Stimulated activated CD4-positive, alpha-beta T cell treated with anti-CD3 and anti-CD28 coated beads, Interleukin-12 subunit alpha, Interleukin-12 subunit beta, amount 100 ng/mL, for 24 hours (primary cell): Measurements from ENCODE around the gene CIDEB.

Source experiments
- DNase-seq, 2 experiments: peaks; one replicate each; pipeline ENCODE4 v3.0.0-alpha.2; 2020; ENCODE audit warnings: low read depth in 2 of 2

Gene CIDEB

GRCh38 chr14:24269910-24270536 lies 37.8 kb downstream of the CIDEB start:
- DNase-seq, result no peak

GRCh38 chr14:24269368-24269767 lies 38.4 kb downstream of the CIDEB start:
- no peak for DNase-seq

DNA sequence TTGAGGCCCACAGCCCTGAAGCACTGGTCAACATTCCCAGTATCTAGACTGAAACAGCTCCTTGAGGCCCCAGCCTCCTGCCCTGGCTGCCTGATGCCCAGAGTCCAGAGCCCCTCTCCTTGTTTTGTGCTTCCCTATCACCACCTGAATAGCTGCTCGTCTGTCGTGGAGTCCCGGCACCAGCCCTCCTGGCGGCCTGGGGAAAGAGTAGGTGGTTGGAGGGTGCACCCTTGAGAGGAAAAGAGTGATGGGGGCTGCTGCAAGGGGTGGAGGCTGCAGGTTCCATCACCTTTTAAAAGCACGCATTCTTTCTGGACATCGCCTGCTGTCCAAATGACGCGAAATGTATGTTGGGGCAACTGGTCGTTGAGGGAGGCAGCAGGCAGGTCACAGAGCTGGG lies 39.6 kb downstream of the CIDEB start:
- no peak for DNase-seq

GRCh38 chr14:24267516-24267915 lies 40.3 kb downstream of the CIDEB start:
- DNase-seq, result no peak

GRCh38 chr14:24266344-24267244 lies 41.2 kb downstream of the CIDEB start:
- DNase-seq, result no peak

DNA sequence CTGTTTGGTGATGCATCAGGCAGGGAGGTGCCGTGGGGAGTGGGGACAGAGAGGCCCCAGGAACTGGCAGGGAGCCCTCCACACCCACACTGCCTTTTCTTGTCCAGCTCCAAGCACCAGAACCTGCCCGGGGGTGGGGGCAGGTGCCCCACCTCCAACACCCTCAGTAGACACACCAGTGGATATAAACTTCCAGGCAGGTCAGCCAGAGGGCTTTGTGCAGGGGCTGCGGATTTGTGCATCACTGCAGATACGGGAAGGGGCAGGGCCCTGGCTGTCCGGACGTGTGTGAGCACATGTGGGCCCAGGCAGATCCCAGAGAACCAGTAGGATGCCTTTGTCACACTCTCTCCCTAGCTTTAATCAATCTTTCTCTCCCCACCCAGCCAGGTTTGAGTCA lies 43.5 kb downstream of the CIDEB start:
- no peak for DNase-seq

GRCh38 chr14:24263848-24264247 lies 43.9 kb downstream of the CIDEB start:
- DNase-seq, result no peak

DNA sequence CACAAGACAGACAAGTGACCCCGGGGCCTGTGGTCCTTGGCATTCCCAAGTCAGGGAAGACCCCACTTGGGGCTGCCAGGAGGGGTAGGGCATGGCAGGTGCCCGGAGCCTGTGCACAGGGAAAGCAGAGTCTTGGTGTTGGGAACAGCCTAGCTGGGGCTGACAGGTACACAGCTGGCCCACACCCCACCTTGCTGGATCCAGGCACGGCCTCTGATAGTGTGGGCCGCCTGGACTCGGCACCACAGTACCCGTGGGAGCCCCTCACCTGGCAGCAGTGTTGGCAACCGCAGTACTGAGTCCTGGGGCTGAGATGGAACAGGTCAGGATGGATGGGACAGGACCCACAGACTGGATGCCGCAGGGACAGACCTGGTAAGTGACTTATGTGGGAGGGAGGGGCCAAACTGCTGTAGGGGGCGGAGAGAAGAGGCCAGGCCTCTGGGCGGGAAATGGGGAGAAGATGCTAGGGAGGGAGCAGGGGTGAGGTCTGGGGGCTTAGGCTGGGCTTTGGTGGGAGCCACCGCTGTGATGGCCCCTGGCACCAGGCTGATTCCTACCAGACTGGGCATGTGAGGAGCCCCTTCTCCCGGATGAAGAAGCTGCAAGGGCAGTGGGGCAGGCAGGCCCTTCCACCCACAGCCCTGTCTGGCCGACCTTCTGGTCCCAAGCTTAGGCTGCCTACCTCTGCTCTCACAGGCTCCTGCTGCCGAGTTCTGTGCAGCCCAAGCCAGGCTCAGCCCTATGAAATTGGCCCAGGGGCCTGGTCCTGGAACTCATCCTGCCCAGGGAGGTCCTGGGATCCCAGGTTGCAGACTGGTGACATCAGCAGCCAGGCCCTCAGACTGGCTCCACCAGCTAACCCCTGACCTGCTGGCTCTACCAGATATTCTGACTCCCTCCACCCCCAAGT lies 44.7 kb downstream of the CIDEB start, which contains the start of gene TGM1:
TGM1 (minus strand) TSS at position 357 of the 913 bp plus-strand sequence. CDS start 825 bp downstream, outside the sequence.
- no peak for DNase-seq

DNA sequence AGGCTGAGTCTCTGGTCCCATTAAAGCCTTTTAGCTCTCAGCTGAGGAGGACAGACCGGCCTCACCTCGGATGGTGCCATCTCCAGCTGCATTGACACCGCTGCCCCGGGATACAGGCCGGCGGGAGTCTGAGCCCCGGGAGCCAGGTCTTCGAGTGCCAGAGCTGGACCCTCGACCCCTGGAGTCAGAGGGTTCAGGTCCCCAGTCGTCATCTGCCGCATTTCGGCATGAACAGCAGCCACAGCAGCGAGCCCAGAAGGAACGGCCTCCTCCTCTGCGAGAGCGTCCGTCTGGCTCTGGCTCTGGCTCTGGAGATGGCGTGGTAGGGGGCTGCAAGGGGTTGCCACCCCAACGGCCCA lies 45.8 kb downstream of the CIDEB start:
- DNase-seq, result no peak

GRCh38 chr14:24261256-24261968 lies 46.4 kb downstream of the CIDEB start:
- DNase-seq, result no peak

GRCh38 chr14:24260780-24261157 lies 47.0 kb downstream of the CIDEB start:
- no peak for DNase-seq

- DNase-seq, result no peak
Measured at GRCh38 chr14:24260026-24260779, 47.6 kb downstream of the CIDEB start.

GRCh38 chr14:24259282-24260025 lies 48.3 kb downstream of the CIDEB start:
- DNase-seq, result no peak

DNA sequence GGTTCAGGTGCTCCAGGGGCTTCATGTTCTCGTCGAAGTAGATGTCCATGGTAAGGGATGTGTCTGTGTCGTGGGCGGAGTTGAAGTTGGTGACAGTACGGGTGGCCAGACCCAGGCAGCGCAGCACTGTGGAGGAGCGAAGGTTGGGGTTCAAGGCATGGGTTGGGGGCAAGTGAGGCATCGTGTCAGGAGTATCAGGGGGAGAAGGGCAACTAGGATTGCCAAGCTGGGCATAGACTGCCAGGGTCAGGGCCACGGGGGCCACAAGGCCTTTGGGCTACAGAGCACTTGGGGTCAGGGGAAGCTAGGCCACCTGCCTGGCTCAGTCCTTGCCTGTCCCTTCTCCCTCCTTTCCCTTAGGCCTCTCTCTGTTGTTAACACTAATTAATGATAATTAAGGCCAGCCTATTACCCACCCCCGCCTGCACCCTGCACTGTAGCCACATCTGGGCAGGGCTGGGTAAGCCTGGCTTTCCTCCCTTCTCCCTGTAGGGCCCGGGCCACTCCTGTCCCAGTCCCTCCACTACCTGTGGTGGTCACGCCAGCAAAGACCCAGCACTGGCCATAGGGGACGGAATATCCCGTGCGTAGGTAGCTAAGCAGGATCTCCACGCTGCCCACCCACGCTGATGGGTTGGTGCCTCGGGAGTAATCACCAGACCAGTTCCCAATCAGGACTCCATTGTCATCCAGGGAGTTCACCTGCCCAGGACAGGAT lies 49.1 kb downstream of the CIDEB start:
- no peak for DNase-seq

DNA sequence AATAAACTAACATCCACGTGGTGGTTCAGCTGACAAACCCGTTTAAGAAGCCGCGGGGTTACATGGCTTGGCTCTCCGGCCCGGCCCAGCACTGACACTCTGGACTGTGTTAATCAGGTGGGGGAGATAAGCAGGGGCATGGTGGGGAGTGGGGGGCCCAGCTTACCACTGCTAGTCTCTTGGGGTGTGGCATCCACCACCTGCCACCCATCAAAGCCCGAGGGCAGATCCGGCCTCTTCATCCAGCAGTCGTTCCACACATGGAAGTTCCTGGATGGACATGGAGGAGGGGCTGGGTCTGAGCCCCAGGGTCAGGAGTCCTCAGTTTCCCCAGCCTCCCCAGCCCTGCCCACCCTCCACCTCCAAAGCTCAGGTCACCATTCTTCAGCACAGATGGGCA lies 49.7 kb downstream of the CIDEB start:
- no peak for DNase-seq

GRCh38 chr14:24256960-24257359 lies 50.8 kb downstream of the CIDEB start:
- DNase-seq, result no peak

DNA sequence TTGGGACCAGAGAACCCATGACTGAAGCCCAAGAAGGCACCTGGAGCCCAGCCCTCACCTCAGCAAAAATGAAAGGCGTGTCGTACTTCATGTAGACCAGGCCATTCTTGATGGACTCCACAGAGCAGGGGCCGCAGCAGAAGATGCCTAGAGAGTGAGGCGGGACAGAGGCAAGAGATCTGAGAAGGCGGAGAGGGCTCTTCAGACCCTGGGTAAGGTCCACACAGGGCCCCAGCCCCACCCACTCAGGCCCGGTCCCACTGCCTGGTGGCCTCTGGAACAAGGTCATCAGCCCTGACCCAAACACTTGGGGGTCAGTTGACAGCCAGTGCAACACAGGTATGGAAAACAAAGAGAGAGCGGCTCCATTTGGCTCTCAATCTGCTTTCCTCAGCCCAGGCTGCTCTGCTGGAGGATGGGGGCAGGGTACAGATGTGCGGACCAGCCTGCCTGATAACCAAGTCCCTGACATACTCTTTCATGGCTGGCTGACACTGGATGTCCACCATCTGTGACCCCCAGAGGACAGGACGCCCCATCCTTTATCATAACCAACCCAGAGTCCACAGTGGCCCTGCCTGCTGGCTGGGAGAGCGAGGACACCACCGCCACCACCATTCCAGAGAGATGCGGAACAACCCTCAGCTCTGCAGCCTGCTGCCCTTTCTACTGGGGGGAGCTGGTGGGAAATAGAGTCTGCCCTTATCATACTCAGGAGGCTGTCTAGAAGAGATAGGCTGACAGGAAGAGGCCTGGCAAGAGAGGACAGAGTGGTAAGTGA lies 51.7 kb downstream of the CIDEB start:
- no peak for DNase-seq

DNA sequence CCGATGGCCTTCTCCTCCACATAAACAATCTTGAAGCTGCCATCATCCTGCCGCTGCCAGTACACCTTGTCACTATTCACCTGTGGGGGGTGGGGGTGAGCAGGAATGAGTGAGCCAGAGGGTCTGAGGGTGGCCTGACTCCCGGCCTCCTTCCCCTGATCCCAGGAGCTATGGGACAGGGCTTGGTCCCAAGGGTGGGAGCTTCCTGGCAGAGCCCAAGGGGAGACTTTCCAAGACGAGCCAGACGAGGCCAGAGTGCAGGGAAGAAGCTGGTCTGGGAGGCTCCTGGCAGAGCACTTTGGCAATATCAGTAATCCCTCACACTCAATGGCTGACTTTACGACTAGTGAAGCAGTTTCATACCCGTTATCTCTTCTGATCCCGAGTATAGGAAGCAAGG lies 52.3 kb downstream of the CIDEB start:
- DNase-seq, result no peak
